ENCODE data around the gene TBC1D2B. TPM values are rescaled to one million over a fixed set of nuclear protein-coding genes. Genes with fewer than 3 reads are reported as not detected.
A peak's percentile ranks its signal among the peaks of the same experiment; 100 is the strongest.

The TBC1D2B gene
- total and polyA plus RNA-seq, 9 donors: 42.3 to 146 (median 115) TPM

DNA sequence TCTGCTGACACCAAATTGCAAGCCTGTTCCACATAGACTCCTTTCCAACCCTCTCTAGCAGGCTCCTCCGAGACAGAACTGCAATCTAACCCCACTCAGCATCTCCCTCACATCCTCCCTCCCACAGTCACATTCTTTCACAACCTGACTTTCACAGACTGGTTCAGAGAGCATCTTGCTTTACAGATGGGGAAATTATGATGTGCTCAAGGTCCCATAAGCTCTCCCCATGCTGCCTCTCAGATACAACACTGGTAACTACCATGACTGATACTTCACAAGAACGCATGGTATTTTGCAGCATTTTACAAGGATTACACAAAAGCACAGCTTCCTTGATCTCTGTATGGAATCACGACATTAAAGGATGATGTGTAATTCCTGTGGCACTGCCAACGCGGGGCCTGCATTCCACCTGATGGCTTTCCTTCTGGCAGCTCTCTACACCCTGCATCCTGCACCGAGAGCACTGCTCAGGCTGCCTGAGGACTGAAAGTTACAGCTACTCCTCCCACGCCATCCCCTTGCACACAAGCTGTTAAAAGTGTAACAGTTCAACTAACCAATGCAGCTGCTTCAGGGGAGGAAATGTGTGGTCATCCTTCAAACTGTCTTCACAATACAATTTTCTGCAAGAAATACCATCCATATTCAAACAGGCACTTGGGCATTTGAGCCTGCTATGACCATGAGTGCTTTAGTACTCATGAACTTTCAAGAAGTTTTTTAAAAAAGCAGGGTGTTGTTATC, 27.6 kb downstream of the TBC1D2B start:
- TF ChIP-seq EP300 (IDR thresholded peaks at IDR 0.05) (no peak), CTCF (IDR thresholded peaks at IDR 0.05) (no peak), POLR2A (IDR thresholded peaks at IDR 0.05) (no peak)
- Histone ChIP-seq H3K36me3 (no peaks in the 10 kb centered on the region), H3K9me3 (no peaks in the 10 kb centered on the region), H3K27ac (no peak overlapping the region), H3K4me1 (ENCODE audit: insufficient read depth) (peaks cover 18% of the 10 kb centered on the region), H3K4me3 (no peak overlapping the region), H3K27me3 (no peaks in the 10 kb centered on the region)
- no peak for DNase-seq
- intact Hi-C loops (cut with DNase I): no loop called here
- 19 to 26% (median 21%) methylated on average over 7 of the region's 7 CpGs for WGBS, 3 donors

- Histone ChIP-seq H3K27ac (peak overlapping the region in 1 of 2 donors; percentile 22), H3K4me1 (ENCODE audit: insufficient read depth) (peaks cover 18% of the 10 kb centered on the region)
These were observed 28.9 kb downstream of the TBC1D2B start for GRCh38 chr15:78048628-78048920.

GRCh38 chr15:78047761-78048627, 29.5 kb downstream of the TBC1D2B start:
- intact Hi-C loops (cut with DNase I): no loop called here
- Histone ChIP-seq H3K4me3 (no peak overlapping the region), H3K27ac (peak overlapping the region in 1 of 2 donors; percentile 22), H3K4me1 (ENCODE audit: insufficient read depth) (peaks cover 18% of the 10 kb centered on the region), H3K9me3 (no peaks in the 10 kb centered on the region), H3K27me3 (no peaks in the 10 kb centered on the region), H3K36me3 (no peaks in the 10 kb centered on the region)
- no peak for TF ChIP-seq CTCF (IDR thresholded peaks at IDR 0.05)
- TF ChIP-seq EP300 (IDR thresholded peaks at IDR 0.05): no peak
- TF ChIP-seq POLR2A (IDR thresholded peaks at IDR 0.05): no peak
- no peak for DNase-seq
- 10 to 21% (median 19%) methylated on average over 8 of the region's 8 CpGs for WGBS, 3 donors

More at GRCh38 chr15:78048628-78048920, 28.9 kb downstream of the TBC1D2B start:
- 44 to 70% (median 56%) methylated on average over 5 of the region's 5 CpGs for WGBS, 3 donors
- Histone ChIP-seq H3K4me3 (no peak overlapping the region), H3K36me3 (no peaks in the 10 kb centered on the region), H3K9me3 (no peaks in the 10 kb centered on the region), H3K27me3 (no peaks in the 10 kb centered on the region)
- intact Hi-C loops (cut with DNase I): no loop called here
- no peak for DNase-seq
- TF ChIP-seq EP300 (IDR thresholded peaks at IDR 0.05): no peak
- no peak for TF ChIP-seq CTCF (IDR thresholded peaks at IDR 0.05)
- no peak for TF ChIP-seq POLR2A (IDR thresholded peaks at IDR 0.05)

DNA sequence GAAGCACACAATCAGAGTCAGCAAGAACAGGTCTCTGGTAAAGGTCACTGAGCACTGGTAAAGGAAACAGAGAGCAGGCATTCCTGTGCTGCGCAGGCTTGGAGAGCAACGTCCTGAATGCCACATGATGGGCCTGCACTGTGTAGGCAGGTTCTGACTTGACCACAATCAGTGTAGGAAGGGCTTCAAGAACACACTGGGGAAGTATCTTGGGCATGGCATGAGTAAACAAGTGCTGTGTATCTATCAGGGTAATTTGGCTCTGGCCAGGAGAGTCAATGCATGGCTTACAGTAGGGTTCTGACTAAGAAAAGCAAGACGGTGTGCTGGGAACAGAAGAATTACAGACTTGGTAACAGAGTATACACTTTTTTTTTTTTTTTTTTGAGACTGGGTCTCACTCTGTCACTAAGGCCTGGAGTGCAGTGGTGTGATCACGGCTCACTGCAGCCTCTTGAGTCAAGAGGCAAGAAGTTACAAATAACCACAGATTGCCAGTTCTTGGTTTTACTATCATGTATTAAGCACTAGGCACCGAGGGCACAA, 30.6 kb downstream of the TBC1D2B start:
- H3K27me3 ChIP-seq: no peaks in the 10 kb centered on the region
- 89 to 91% (median 90%) methylated on average over 5 of the region's 5 CpGs for WGBS, 3 donors
- H3K4me3 ChIP-seq: no peak overlapping the region
- H3K9me3 ChIP-seq: no peaks in the 10 kb centered on the region
- H3K27ac ChIP-seq: no peak overlapping the region
- no peaks in the 10 kb centered on the region for H3K36me3 ChIP-seq
- no peak for TF ChIP-seq POLR2A (IDR thresholded peaks at IDR 0.05)
- TF ChIP-seq EP300 (IDR thresholded peaks at IDR 0.05): no peak
- TF ChIP-seq CTCF (IDR thresholded peaks at IDR 0.05): no peak
- DNase-seq: no peak
- peaks cover 14% of the 10 kb centered on the region for H3K4me1 ChIP-seq (ENCODE audit: insufficient read depth)
- intact Hi-C loops (cut with DNase I): no loop called here
